NCI-H345 (cell line): ENCODE measurements around the gene TRDN.

ENCODE experiments used
- DNase-seq: peaks from one replicate; lab custom pipeline; 2025; lab: John Stamatoyannopoulos, UW

The TRDN gene

GRCh38 chr6:123168892-123169773 lies 467.6 kb downstream of the TRDN start:
- DNase-seq = no peak

- DNase-seq = no peak
These were observed 468.3 kb downstream of the TRDN start for GRCh38 chr6:123168466-123168865.
